Neural cell (in vitro differentiated cells): Measurements from ENCODE around the gene MS4A14.

Experiments used
- CTCF ChIP-seq: fragments of 450-650 bp; IDR thresholded peaks from 2 replicates; pipeline ENCODE4 v1.5.1; 2014; ENCODE audit warnings: antibody characterized with exemption, mild to moderate bottlenecking, moderate library complexity; ENCODE audit not compliant: poor library complexity, severe bottlenecking
- EP300 ChIP-seq: fragments of 450-650 bp; conservative IDR thresholded peaks from 2 replicates; pipeline ENCODE4 v1.6.1; 2014; ENCODE audit warnings: antibody characterized with exemption, mild to moderate bottlenecking, moderate library complexity; ENCODE audit not compliant: poor library complexity, severe bottlenecking
- EZH2 ChIP-seq: fragments of 200-600, 300-800 bp; shearing (Covaris generic), sonication (generic); IDR thresholded peaks from 2 replicates; pipeline ENCODE4 v1.6.1; 2014; ENCODE audit warnings: antibody characterized with exemption, low read length, borderline replicate concordance, mild to moderate bottlenecking; ENCODE audit not compliant: insufficient read depth, poor library complexity, severe bottlenecking
- MXI1 ChIP-seq: fragments of 450-650 bp; conservative IDR thresholded peaks from 2 replicates; pipeline ENCODE4 v1.6.1; 2014; ENCODE audit warnings: antibody characterized with exemption, mild to moderate bottlenecking; ENCODE audit not compliant: poor library complexity, severe bottlenecking
- POLR2AphosphoS5 ChIP-seq: IDR thresholded peaks from 2 replicates; pipeline ENCODE4 v1.6.1; 2012
- SMC3 ChIP-seq: fragments of 450-650 bp; conservative IDR thresholded peaks from 2 replicates; pipeline ENCODE4 v1.6.1; 2014; ENCODE audit warnings: antibody characterized with exemption, mild to moderate bottlenecking, moderate library complexity; ENCODE audit not compliant: poor library complexity

GRCh38 chr11:60420015-60420414 lies 23.8 kb downstream of the MS4A14 start:
- TF ChIP-seq CTCF (no peak), SMC3 (no peak), EZH2 (no peak), POLR2AphosphoS5 (no peak), MXI1 (no peak), EP300 (no peak)
